Stimulated activated CD4-positive, alpha-beta T cell treated with anti-CD3 and anti-CD28 coated beads, Interleukin-15, amount 100 ng/mL, for 24 hours (primary cell): Measurements from ENCODE around the gene RFXAP.
"Not testable (repeated sequence)": the region's sequence is repeated elsewhere in the genome, so short reads cannot be mapped to it uniquely, and the experiment has no call there.

Experiments used
- DNase-seq: peaks from one replicate; pipeline ENCODE4 v3.0.0-alpha.2; 2020

RFXAP gene, protein sequence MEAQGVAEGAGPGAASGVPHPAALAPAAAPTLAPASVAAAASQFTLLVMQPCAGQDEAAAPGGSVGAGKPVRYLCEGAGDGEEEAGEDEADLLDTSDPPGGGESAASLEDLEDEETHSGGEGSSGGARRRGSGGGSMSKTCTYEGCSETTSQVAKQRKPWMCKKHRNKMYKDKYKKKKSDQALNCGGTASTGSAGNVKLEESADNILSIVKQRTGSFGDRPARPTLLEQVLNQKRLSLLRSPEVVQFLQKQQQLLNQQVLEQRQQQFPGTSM

DNA sequence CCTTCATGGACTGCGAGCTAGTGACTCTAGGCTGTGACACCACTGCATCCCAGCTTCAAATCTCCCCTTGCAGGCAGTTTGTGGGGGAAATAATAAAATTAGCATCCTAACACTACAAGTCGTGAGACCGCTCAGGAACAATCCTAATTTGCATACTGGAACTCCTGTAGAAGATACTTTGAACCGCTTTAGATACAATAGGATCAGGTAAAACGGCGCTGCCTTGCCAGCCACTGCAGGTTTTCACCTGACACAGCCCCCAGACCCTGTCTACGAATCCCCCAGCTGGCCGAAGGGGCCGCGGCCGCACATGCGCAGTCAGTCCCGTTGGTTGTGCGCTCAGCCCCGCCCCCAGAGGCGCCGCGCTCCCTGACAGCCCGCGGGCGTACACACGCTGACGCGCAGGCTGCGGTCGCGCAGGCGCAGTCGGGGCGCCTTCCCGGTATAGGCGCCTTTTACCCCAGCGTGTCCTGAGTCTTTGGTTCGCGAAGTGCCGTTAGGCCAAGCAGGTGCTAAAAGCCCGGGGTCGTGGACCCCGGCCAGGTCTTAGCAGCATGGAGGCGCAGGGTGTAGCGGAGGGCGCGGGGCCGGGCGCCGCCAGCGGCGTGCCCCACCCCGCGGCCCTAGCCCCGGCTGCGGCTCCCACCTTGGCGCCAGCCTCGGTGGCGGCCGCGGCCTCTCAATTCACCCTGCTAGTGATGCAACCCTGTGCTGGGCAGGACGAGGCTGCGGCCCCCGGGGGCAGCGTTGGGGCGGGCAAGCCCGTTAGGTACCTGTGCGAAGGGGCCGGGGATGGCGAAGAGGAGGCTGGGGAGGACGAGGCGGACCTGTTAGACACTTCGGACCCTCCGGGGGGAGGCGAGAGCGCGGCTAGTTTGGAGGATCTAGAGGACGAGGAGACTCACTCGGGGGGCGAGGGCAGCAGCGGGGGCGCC lies at the start of gene RFXAP:
Gene RFXAP (plus strand): TSS at position 419 of the 935 bp plus-strand sequence. CDS start 136 bp downstream, at position 555.
- DNase-seq: peak; percentile 93

DNA sequence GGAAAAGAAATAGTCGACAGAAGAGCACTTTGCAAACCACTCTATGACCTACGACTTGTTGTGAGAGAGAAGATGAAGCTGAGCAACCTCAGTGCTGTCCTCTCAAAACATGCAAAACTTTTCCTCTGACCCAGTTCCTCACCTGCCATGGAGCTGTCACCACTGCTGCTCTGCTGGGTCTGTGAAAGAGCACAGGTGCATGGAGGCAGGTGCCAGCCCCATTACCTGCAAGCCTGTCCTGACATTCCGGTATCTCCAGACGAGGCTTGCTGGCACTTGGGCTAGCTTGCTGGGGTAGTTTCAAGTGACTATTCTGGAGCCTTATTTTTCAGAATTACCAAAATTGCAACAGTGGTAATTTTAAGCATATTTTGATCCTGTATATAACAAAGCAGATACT lies 49.5 kb upstream of the RFXAP start:
- DNase-seq: no peak

DNA sequence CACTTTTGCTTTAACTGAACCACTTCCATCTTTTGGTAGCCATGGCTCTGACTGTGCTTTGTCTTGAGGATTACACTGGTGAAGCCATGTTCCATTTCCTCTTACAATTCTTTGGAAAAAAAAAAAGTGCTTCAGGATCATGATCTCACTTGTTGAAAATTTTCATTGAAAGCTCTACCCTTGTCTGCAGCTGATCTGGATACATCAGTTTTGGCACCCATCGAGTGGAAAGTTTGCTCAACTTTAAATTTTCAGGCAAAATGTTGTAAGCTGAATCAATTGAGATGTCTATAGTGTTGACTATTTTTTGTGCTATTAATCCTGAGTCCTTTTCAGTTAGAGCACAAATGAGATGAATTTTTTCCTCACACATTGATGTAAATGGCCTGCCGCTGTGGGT lies 48.3 kb upstream of the RFXAP start:
- DNase-seq: no peak

DNA sequence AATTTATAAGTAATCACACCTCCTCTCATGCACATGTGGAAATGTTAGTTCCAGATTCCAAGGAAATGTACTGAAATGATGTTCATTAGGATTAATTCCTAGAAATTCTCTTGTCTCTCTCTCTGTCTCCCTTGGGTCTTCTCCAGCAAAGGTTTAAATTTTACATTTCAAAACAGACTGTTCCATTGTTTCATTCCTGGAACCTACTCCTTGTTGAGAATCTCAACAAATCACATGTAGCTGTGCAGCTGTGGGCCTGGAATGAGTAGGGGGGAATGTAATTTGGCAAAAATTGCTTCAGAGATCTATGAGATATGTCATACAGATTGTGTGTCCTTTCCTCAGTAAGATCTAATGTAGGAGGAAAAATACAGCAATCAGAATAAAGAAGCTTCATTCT lies 46.2 kb upstream of the RFXAP start:
- DNase-seq: no peak

DNA sequence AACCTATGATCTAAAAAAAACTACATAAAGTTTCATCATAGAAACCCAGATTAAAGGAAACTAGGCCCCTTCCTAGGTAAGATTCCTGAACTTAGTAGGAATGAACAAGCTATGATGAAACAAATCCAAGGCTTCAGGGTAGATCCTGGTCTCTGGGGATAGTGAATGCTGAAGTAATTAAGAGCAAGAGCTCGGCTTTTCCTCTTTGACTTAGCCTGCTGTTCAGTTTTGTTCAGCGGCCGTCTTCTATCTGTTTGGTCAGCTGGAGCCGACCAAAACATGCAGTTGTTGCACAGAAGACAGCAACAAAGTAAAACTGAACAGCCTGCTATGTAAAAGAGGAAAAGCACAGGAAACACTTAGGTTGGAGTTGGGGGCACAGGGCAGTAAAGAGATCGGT lies 44.1 kb upstream of the RFXAP start:
- no peak for DNase-seq

DNA sequence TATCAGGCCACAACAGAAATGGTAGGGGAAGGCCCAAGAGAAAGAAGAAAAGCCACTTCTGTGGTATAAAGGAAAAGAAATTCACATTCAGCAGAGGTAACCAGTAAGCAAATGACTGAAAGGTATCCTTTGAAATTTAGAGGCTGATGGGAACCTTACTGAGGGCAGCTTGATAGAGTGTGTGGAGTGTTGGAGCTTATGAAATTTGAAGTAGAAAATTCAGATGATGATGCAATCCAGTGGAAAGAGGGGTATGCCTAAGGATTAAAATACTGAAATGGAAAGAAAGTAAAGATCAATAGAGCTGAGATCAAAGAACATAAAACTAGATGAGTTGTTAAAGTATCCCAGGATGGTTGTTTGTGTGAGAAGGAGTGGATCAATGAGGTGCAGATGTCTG lies 42.8 kb upstream of the RFXAP start:
- DNase-seq: no peak

- DNase-seq: no peak
Measured at GRCh38 chr13:36778083-36778671, 40.8 kb upstream of the RFXAP start.

DNA sequence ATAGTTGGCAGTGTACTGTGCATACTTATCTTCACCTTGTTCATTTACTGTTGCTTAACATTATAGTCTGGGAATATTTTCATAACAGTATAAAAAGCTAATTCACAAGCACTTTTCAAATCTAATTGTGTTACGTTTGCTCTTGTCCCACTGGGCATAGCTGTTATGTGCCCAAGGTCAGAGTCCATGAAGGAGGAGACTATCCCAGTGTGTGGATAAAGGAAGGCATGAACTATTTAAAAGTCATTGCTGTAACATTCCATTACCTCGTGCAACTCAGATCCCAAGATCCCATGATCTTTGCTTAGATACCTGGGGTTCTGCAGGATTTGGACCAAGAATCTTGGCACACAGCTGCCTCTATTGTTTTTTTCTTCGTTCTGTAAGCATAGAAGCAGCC lies 35.1 kb upstream of the RFXAP start:
- no peak for DNase-seq

GRCh38 chr13:36786175-36786574 lies 32.8 kb upstream of the RFXAP start:
- not testable (repeated sequence) for DNase-seq

GRCh38 chr13:36787181-36787580 lies 31.8 kb upstream of the RFXAP start:
- no peak for DNase-seq

DNA sequence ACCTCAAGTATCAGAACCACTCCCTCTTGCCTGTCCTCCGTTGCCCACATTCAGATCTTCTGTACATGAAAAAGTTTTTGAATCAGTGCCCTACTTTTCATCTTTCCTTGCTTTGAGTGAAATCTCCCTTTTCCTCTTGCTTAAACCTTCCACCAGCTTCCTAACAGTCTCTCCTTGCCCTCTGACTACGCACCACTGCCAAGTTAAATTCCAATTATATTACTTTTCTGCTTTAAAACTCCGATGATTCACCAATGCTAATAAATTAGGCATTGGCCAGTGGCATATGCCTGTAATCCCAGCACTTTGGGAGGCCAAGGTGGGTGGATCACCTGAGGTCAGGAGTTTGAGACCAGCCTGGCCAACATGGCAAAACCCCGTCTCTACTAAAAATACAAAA lies 30.7 kb upstream of the RFXAP start:
- DNase-seq: no peak

GRCh38 chr13:36789061-36789460 lies 30.0 kb upstream of the RFXAP start:
- no peak for DNase-seq

GRCh38 chr13:36789730-36790129 lies 29.3 kb upstream of the RFXAP start:
- DNase-seq: no peak

GRCh38 chr13:36794706-36795105 lies 24.3 kb upstream of the RFXAP start:
- DNase-seq: no peak

GRCh38 chr13:36795463-36795862 lies 23.6 kb upstream of the RFXAP start:
- DNase-seq: no peak

DNA sequence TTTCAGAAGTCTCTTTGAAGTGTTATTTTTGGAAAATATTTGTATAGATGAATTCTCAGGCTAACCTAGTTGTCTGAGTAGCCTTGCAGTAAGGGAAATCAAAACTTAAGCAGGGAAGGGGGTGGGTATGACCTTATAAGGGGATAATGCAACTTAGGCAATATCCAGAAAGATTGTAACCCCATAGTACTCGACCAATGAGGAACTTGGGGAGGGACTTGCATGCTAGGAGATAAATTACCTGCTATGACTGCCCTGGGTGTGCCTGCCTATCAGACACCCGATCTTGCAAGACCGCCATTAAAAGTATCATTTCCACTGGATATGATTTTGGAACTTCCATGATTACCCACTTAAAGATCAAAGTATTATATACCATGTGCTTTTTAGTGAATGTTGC lies 23.0 kb upstream of the RFXAP start:
- DNase-seq: no peak

- no peak for DNase-seq
Measured at GRCh38 chr13:36801035-36801434, 18.0 kb upstream of the RFXAP start.

DNA sequence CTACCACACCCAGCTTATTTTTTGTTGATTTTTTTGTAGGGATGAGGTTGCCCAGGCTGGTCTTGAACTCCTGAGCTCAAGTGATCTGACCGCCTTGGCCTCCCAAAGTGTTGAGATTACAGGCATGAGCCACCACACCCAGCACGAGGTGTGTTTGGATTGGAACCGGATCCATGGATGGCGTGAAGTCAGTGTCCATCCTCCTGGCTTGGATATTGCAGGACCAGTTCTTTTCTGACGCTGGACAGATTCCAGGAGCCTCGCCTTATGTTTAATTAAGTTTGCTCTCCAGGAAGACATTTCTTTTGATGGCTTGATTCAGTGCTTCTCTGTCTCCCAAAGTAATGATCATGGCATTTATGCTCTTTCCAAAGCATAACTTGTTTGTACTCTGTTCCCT lies 14.4 kb upstream of the RFXAP start:
- no peak for DNase-seq

DNA sequence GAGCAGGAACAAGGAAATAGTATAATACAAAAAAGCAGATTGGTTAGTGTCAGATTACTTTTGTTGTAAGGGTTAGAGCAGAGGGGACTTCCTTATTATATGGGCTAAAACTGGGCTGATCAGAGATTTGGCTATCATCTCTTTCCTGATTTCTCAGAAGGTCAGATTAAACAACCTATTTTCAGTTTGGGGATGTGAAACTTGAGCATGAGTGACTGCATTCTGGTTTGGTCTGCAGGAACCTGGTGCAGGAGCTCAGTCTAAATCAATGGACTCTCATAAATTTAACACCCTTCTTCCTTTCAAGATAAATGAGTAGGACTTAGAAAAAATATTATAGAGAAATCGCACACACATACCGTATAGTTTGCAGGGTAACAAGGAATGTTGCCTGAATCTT lies 12.9 kb upstream of the RFXAP start:
- DNase-seq: no peak

- no peak for DNase-seq
Measured at GRCh38 chr13:36807616-36808015, 11.4 kb upstream of the RFXAP start.

GRCh38 chr13:36813225-36813624 lies 5.8 kb upstream of the RFXAP start:
- no peak for DNase-seq

GRCh38 chr13:36814465-36814864 lies 4.6 kb upstream of the RFXAP start:
- no peak for DNase-seq

DNA sequence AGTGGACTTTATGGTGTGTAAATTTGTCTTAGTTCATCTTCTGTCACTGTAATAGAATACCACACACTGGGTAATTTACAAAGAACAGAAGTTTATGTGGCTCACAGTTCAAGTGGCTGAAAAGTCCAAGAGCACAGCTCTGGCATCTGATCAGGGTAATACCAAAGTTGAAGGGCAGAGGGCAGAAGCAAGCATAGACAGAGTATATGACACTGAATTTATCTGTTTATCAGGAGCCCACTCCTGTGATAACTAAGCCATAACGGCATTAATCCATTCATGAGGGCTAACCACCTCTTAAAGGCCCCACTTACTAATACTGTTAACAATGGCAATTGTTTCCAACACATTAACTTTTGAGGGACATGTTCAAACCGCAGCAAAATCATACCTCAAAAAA lies 4.0 kb upstream of the RFXAP start:
- DNase-seq: no peak
